Common myeloid progenitor, CD34-positive (primary cell): ENCODE results near the gene EFNA5.

Experiments used
- CTCF ChIA-PET: fragments of 350-600 bp; sonication (Branson Sonifier 250); formaldehyde crosslinking; loops from one replicate; lab custom pipeline; 2021; ENCODE audit warnings: antibody characterized with exemption; lab: Charles Lee
- POLR2A ChIA-PET: fragments of 350-600 bp; sonication (Branson Sonifier 250); formaldehyde crosslinking; loops from one replicate; lab custom pipeline; 2021; ENCODE audit warnings: antibody characterized with exemption; lab: Charles Lee
- DNase-seq, 3 donors: peaks; one replicate each; pipeline versions ENCODE4 v3.0.0 to v3.0.0-alpha.2; 2013
- H3K27ac ChIP-seq, 2 experiments: 1 replicate in 1 of 2; 2 replicates in 1 of 2; pipeline ENCODE4 v1.7.0; 2013; ENCODE audit warnings: inconsistent platforms in 2 of 2, low read length in 2 of 2, mild to moderate bottlenecking in 2 of 2, low read depth in 1 of 2, moderate library complexity in 1 of 2; ENCODE audit not compliant: severe bottlenecking in 2 of 2, insufficient read depth in 1 of 2, poor library complexity in 1 of 2
- H3K27me3 ChIP-seq, 5 experiments: replicated peaks in 2 of 5; 1 replicate in 3 of 5; 2 replicates in 2 of 5; pipeline versions ENCODE4 v1.6.1 to v1.7.0; 2013; ENCODE audit warnings: low read length in 4 of 5, mild to moderate bottlenecking in 2 of 5, moderate library complexity in 2 of 5, inconsistent platforms in 1 of 5; ENCODE audit not compliant: insufficient read depth in 5 of 5, control insufficient read depth in 4 of 5
- H3K36me3 ChIP-seq, 4 experiments: 1 replicate in 2 of 4; 2 replicates in 2 of 4; pipeline versions ENCODE4 v1.6.1 to v1.7.0; 2013; ENCODE audit warnings: low read length in 3 of 4, control low read depth in 1 of 4, mild to moderate bottlenecking in 1 of 4; ENCODE audit not compliant: control insufficient read depth in 4 of 4, insufficient read depth in 4 of 4
- H3K4me1 ChIP-seq, 4 experiments: 1 replicate in 3 of 4; 2 replicates in 1 of 4; pipeline versions ENCODE4 v1.6.1 to v1.7.1; 2013; ENCODE audit warnings: low read length in 3 of 4, mild to moderate bottlenecking in 3 of 4, control low read depth in 1 of 4, inconsistent platforms in 1 of 4, moderate library complexity in 1 of 4; ENCODE audit not compliant: control insufficient read depth in 4 of 4, insufficient read depth in 4 of 4; ENCODE audit errors: control extremely low read depth in 1 of 4
- H3K4me3 ChIP-seq, 7 experiments: 1 replicate in 4 of 7; 2 replicates in 3 of 7; pipeline versions ENCODE4 v1.5.1 to v1.7.0; 2013; ENCODE audit warnings: mild to moderate bottlenecking in 7 of 7, low read length in 6 of 7, moderate library complexity in 6 of 7, inconsistent platforms in 2 of 7, low read depth in 2 of 7, control low read depth in 1 of 7; ENCODE audit not compliant: insufficient read depth in 4 of 7, control insufficient read depth in 1 of 7; ENCODE audit errors: extremely low read depth in 1 of 7
- H3K9me3 ChIP-seq, 5 experiments: 1 replicate in 4 of 5; 2 replicates in 1 of 5; pipeline versions ENCODE4 v1.6.1 to v1.7.1; 2013; ENCODE audit warnings: low read length in 4 of 5, mild to moderate bottlenecking in 2 of 5, inconsistent platforms in 1 of 5, low read depth in 1 of 5, moderate library complexity in 1 of 5; ENCODE audit not compliant: control insufficient read depth in 4 of 5, insufficient read depth in 2 of 5; ENCODE audit errors: control extremely low read depth in 1 of 5
- WGBS: methylation state at CpG from one replicate; pipeline ENCODE4 v1.1.5; 2013; ENCODE audit not compliant: insufficient coverage; 5-methylcytosine and 5-hydroxymethylcytosine counted together

The EFNA5 gene

DNA sequence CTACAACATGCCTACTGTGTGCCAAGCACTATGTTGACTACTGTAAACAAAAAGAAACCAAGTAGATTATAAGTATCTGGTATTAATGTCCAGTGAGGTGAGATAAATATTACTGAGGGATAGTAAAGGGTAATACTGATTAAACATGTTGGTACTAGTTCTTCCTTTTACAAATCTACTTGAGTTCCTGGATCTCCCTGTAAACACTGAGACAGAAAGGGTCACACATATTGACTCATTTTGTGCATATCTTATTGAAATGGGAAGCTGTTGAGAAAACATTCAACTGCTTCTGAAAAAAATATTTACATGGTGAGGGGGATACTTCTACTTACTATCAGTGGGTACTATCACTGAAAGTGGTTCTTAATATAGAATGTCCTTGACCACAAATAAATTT, 24.3 kb downstream of the EFNA5 start:
- Histone ChIP-seq H3K4me1 (no peaks in the 10 kb centered on the region), H3K36me3 (no peaks in the 10 kb centered on the region), H3K4me3 (no peak overlapping the region), H3K9me3 (no peaks in the 10 kb centered on the region), H3K27ac (no peak overlapping the region), H3K27me3 (no peaks in the 10 kb centered on the region)
- DNase-seq, result no peak
- ChIA-PET CTCF (no interaction called here), POLR2A (no interaction called here)

GRCh38 chr5:107640568-107640967, 30.2 kb downstream of the EFNA5 start:
- 95% methylated on average over 3 of the region's 3 CpGs for WGBS
- CTCF ChIA-PET, result no interaction called here

GRCh38 chr5:107639990-107640389, 30.7 kb downstream of the EFNA5 start:
- Histone ChIP-seq H3K27ac (no peak overlapping the region), H3K4me1 (peaks cover 0 to 4% (median 0%) of the 10 kb centered on the region in 4 experiments), H3K27me3 (no peaks in the 10 kb centered on the region), H3K36me3 (no peaks in the 10 kb centered on the region), H3K9me3 (no peaks in the 10 kb centered on the region), H3K4me3 (no peak overlapping the region)
- DNase-seq, result peak in 1 of 3 donors; percentile 23
- 50% methylated on average over 1 of the region's 3 CpGs for WGBS
- ChIA-PET CTCF (no interaction called here), POLR2A (no interaction called here)

More at GRCh38 chr5:107640568-107640967, 30.2 kb downstream of the EFNA5 start:
- no peaks in the 10 kb centered on the region for H3K36me3 ChIP-seq
- H3K4me3 ChIP-seq, result no peak overlapping the region
- DNase-seq, result no peak
- H3K9me3 ChIP-seq, result no peaks in the 10 kb centered on the region
- H3K27me3 ChIP-seq, result no peaks in the 10 kb centered on the region
- POLR2A ChIA-PET, result no interaction called here
- peaks cover 0 to 4% (median 0%) of the 10 kb centered on the region in 4 experiments for H3K4me1 ChIP-seq
- no peak overlapping the region for H3K27ac ChIP-seq

DNA sequence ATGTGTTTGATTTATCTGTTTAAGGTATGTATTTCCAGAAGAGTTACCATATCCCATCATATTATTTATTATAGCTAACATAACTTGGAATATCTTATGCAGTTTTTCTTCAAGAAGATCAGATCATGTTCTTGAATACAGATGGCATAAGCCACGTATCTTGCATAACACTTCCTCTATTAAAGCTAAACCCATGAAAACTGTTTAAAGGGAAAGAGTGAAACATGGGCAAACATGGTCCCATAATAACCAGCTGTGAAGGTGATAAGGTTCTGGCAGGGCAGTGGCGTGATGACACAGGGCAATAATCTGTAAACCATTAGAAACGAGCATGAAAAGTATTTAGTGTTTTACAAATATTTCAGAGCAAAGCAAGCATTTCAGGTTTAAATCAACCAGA, 34.2 kb downstream of the EFNA5 start:
- no peaks in the 10 kb centered on the region for H3K27me3 ChIP-seq
- ChIA-PET CTCF (interaction anchor here (0.9 kb wide), 1 partner anchor 12 kb away, joined by 3 read pairs; no protein-coding TSS in a partner anchor), POLR2A (no interaction called here)
- H3K36me3 ChIP-seq, result no peaks in the 10 kb centered on the region
- DNase-seq, result peak in 2 of 3 donors; percentile 10 to 27
- H3K9me3 ChIP-seq, result no peaks in the 10 kb centered on the region
- H3K4me1 ChIP-seq, result peaks cover 0 to 4% (median 0%) of the 10 kb centered on the region in 4 experiments
- no peak overlapping the region for H3K4me3 ChIP-seq
- WGBS, result no CpG with 5 or more reads among the region's 3 CpGs
- no peak overlapping the region for H3K27ac ChIP-seq

DNA sequence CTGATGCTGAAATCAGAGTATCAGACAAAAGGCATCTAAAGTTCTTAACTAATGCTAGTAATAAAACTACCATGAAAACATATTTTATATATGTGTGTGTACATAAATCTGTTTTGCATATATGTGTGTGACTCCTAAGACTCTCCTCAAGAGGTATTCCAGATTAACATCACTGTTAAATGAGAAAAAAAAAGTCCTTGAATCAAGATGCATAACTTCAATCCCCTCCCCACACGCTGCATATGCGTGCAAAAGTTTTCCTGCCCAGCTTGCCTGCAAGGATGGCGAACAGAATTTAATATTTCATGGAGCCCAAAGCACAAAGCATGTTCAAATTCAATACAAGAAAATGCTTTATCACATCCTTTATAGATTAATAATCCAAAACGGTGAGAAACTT, 34.7 kb downstream of the EFNA5 start:
- H3K4me1 ChIP-seq, result peaks cover 0 to 4% (median 0%) of the 10 kb centered on the region in 4 experiments
- H3K9me3 ChIP-seq, result no peaks in the 10 kb centered on the region
- DNase-seq, result no peak
- 82% methylated on average over 3 of the region's 4 CpGs for WGBS
- no peak overlapping the region for H3K27ac ChIP-seq
- POLR2A ChIA-PET, result no interaction called here
- H3K27me3 ChIP-seq, result no peaks in the 10 kb centered on the region
- CTCF ChIA-PET, result interaction anchor here (0.9 kb wide), 1 partner anchor 11 kb away, joined by 3 read pairs; no protein-coding TSS in a partner anchor
- H3K4me3 ChIP-seq, result no peak overlapping the region
- no peaks in the 10 kb centered on the region for H3K36me3 ChIP-seq

DNA sequence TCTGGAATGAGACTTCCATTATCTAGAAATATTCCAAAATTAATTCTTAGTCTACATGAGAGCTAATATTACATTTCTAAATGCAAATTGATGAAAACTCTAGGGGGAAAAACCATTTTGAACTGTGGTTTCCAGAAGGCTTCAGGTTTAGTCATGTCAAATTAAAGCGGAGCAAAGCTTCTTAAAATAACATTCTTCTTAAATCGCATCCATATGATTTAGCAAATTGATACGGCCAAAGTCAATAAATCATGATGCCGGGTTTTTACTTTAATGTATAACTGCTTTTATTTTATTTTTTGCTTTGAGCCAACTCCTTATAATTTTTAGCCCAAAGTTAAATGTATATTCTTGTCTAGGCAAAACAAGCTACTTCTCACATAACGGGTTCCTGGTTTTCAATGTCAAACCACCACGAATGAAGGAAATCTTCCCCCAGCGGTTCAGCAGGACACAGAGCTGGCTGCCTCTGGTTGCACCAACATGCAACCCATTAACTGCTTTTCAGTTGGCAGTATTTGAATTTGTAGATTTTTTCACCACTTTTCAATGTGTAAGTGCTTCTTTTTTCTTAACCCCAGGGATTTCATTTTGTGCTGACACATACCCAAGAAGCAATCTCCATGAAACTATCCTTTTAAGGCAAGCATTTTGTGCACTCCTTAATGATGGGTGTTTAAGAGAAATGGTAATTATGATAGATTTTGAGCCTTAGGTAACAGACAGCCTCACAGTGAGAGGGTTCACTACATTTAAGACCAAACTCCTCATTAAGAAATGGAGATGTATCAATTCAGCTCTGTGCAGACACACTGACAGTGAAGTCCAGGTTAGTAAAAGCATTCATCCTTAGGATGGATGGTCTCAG, 35.5 kb downstream of the EFNA5 start:
- CTCF ChIA-PET, result interaction anchor here (0.7 kb wide), 1 partner anchor 39 kb away, joined by 3 read pairs; no protein-coding TSS in a partner anchor
- 100% methylated on average over 1 of the region's 7 CpGs for WGBS

More for the DNA sequence above, 35.5 kb downstream of the EFNA5 start:
- no peak for DNase-seq
- H3K4me1 ChIP-seq, result peaks cover 0 to 4% (median 0%) of the 10 kb centered on the region in 4 experiments
- no peak overlapping the region for H3K27ac ChIP-seq
- no peaks in the 10 kb centered on the region for H3K27me3 ChIP-seq
- POLR2A ChIA-PET, result no interaction called here
- H3K4me3 ChIP-seq, result no peak overlapping the region
- H3K36me3 ChIP-seq, result no peaks in the 10 kb centered on the region
- no peaks in the 10 kb centered on the region for H3K9me3 ChIP-seq
